Measurements from ENCODE around the gene TGFBR2.

Gene TGFBR2

GRCh38 chr3:30720586-30721313, 114.3 kb downstream of the TGFBR2 start:
- Histone ChIP-seq H3K36me3 (ENCODE audit: insufficient read depth) (no peaks in the 10 kb centered on the region), H3K4me1 (ENCODE audit: low read depth, poor library complexity, severe bottlenecking) (no peaks in the 10 kb centered on the region), H3K27me3 (ENCODE audit: insufficient read depth, low read depth) (no peaks in the 10 kb centered on the region), H3K4me2 (no peak overlapping the region), H3K79me2 (ENCODE audit: insufficient read depth, low read depth) (no peaks in the 10 kb centered on the region), H3K9ac (no peak overlapping the region), H2AFZ (ENCODE audit: low read depth) (no peak overlapping the region), H3K27ac (no peak overlapping the region), H4K20me1 (ENCODE audit: insufficient read depth) (no peaks in the 10 kb centered on the region), H3K4me3 (IDR thresholded peaks at IDR 0.05; ENCODE audit: insufficient read depth, low read depth, low read length) (no peak overlapping the region)
- no peak for TF ChIP-seq CTCF (conservative IDR thresholded peaks at IDR 0.05; ENCODE audit: low read depth, low read length)

GRCh38 chr3:30721314-30721634, 114.9 kb downstream of the TGFBR2 start:
- Histone ChIP-seq H3K27me3 (ENCODE audit: insufficient read depth, low read depth) (no peaks in the 10 kb centered on the region), H3K36me3 (ENCODE audit: insufficient read depth) (no peaks in the 10 kb centered on the region), H4K20me1 (ENCODE audit: insufficient read depth) (no peaks in the 10 kb centered on the region), H3K9ac (no peak overlapping the region), H3K4me3 (IDR thresholded peaks at IDR 0.05; ENCODE audit: insufficient read depth, low read depth, low read length) (no peak overlapping the region), H3K4me1 (ENCODE audit: low read depth, poor library complexity, severe bottlenecking) (no peaks in the 10 kb centered on the region), H3K27ac (no peak overlapping the region), H2AFZ (ENCODE audit: low read depth) (no peak overlapping the region), H3K4me2 (no peak overlapping the region), H3K79me2 (ENCODE audit: insufficient read depth, low read depth) (no peaks in the 10 kb centered on the region)
- no peak for TF ChIP-seq CTCF (conservative IDR thresholded peaks at IDR 0.05; ENCODE audit: low read depth, low read length)

- H3K36me3 ChIP-seq (ENCODE audit: insufficient read depth) = no peaks in the 10 kb centered on the region
- H3K4me3 ChIP-seq (IDR thresholded peaks at IDR 0.05; ENCODE audit: insufficient read depth, low read depth, low read length) = no peak overlapping the region
- no peak overlapping the region for H3K4me2 ChIP-seq
- no peak for TF ChIP-seq CTCF (conservative IDR thresholded peaks at IDR 0.05; ENCODE audit: low read depth, low read length)
- H4K20me1 ChIP-seq (ENCODE audit: insufficient read depth) = no peaks in the 10 kb centered on the region
- H3K27ac ChIP-seq = no peak overlapping the region
- no peaks in the 10 kb centered on the region for H3K4me1 ChIP-seq (ENCODE audit: low read depth, poor library complexity, severe bottlenecking)
- no peak overlapping the region for H2AFZ ChIP-seq (ENCODE audit: low read depth)
- no peaks in the 10 kb centered on the region for H3K27me3 ChIP-seq (ENCODE audit: insufficient read depth, low read depth)
- H3K79me2 ChIP-seq (ENCODE audit: insufficient read depth, low read depth) = no peaks in the 10 kb centered on the region
- H3K9ac ChIP-seq = no peak overlapping the region
Measured at GRCh38 chr3:30723211-30723610, 116.8 kb downstream of the TGFBR2 start.

GRCh38 chr3:30724863-30725262, 118.5 kb downstream of the TGFBR2 start:
- H3K36me3 ChIP-seq (ENCODE audit: insufficient read depth) = no peaks in the 10 kb centered on the region
- no peak overlapping the region for H3K4me3 ChIP-seq (IDR thresholded peaks at IDR 0.05; ENCODE audit: insufficient read depth, low read depth, low read length)
- H3K9ac ChIP-seq = no peak overlapping the region
- no peak for TF ChIP-seq CTCF (conservative IDR thresholded peaks at IDR 0.05; ENCODE audit: low read depth, low read length)
- H3K79me2 ChIP-seq (ENCODE audit: insufficient read depth, low read depth) = no peaks in the 10 kb centered on the region
- no peaks in the 10 kb centered on the region for H3K4me1 ChIP-seq (ENCODE audit: low read depth, poor library complexity, severe bottlenecking)
- no peak overlapping the region for H3K4me2 ChIP-seq
- H2AFZ ChIP-seq (ENCODE audit: low read depth) = no peak overlapping the region
- H4K20me1 ChIP-seq (ENCODE audit: insufficient read depth) = no peaks in the 10 kb centered on the region
- H3K27me3 ChIP-seq (ENCODE audit: insufficient read depth, low read depth) = no peaks in the 10 kb centered on the region
- no peak overlapping the region for H3K27ac ChIP-seq
